Karpas-422 (cell line): Measurements from ENCODE around the gene BMP8A. TPM values are rescaled to one million over a fixed set of nuclear protein-coding genes. Genes with fewer than 3 reads are reported as not detected.

Experiments
- small RNA-seq: library from RNA; depleted of rRNA; stranded (forward); fragments of <200 nt; gene quantifications from one replicate; pipeline ENCODE3, GENCODE V24; 2014
- total RNA-seq: library from RNA; depleted of rRNA; stranded (reverse); fragments of >200 nt; shearing (Covaris generic); gene quantifications from 2 replicates; pipeline ENCODE4 v1.2.3, GENCODE V29; 2014; ENCODE audit warnings: low replicate concordance; rRNA removed

The BMP8A gene
- total RNA-seq, 1 experiment from 2014 or later = not detected

Small RNAs within 50 kb of the gene (small RNA-seq; reads per million reads assigned to genes)
- gene SNORA55 = 16.3 reads per million, percentile 95 among the genes with 10 or more reads in this experiment

Other genes starting within 250 kb of the BMP8A start
- gene PABPC4, start 85.2 kb downstream of the BMP8A start, total RNA-seq = 128 and 180 TPM in 2 replicates
- gene HEYL, start 148.0 kb downstream of the BMP8A start, total RNA-seq = not detected in 2 replicates
- 0.52 and 0.61 TPM in 2 replicates for gene NT5C1A, start 180.5 kb downstream of the BMP8A start, total RNA-seq
- 0.15 TPM in 1 of 2 replicates, not detected in the other for gene HPCAL4, start 199.8 kb downstream of the BMP8A start, total RNA-seq
- gene PPIE, start 247.2 kb downstream of the BMP8A start, total RNA-seq = 21.3 and 25.3 TPM in 2 replicates